ENCODE measurements around the gene TMEM106A.

TMEM106A gene

DNA sequence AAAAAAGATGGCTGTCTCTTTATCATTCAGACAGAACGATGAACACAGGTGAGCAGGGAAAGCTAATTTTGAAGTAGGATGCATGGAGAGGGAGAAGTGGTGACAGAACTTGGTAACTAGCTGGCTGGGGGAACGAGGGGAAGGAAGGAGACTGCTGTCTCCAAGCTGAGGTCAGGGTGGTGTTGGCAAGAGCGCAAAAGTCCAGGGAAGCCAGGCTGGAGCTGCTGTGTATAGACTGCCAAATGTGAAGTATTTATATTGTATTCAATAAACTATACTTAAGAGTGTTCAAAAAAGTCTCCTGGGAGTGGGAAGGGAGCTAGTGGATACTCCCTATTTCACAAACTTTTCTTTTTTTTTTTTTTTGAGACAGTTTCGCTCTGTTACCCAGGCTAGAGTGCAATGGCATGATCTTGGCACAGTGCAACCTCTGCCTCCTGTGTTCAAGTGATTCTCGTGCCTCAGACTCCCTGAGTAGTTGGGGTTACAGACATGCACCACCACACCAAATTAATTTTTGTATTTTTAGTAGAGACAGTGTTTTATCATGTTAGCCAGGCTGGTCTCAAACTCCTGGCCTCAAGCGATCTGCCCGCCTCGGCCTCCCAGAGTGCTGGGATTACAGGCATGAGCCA lies 8.2 kb downstream of the TMEM106A start:
- H3K27ac ChIP-seq (replicated peaks), result no peak overlapping the region
- no peak for DNase-seq (ENCODE audit: low read depth in 1 of 2, low spot score in 1 of 2)
- no peak overlapping the region for H3K4me3 ChIP-seq (replicated peaks; ENCODE audit: insufficient read depth, low read length)
- TF ChIP-seq CTCF (IDR thresholded peaks at IDR 0.05; ENCODE audit: insufficient read depth, low read length), result no peak
- no peaks in the 10 kb centered on the region for H3K27me3 ChIP-seq (ENCODE audit: insufficient read depth, poor library complexity, severe bottlenecking)

DNA sequence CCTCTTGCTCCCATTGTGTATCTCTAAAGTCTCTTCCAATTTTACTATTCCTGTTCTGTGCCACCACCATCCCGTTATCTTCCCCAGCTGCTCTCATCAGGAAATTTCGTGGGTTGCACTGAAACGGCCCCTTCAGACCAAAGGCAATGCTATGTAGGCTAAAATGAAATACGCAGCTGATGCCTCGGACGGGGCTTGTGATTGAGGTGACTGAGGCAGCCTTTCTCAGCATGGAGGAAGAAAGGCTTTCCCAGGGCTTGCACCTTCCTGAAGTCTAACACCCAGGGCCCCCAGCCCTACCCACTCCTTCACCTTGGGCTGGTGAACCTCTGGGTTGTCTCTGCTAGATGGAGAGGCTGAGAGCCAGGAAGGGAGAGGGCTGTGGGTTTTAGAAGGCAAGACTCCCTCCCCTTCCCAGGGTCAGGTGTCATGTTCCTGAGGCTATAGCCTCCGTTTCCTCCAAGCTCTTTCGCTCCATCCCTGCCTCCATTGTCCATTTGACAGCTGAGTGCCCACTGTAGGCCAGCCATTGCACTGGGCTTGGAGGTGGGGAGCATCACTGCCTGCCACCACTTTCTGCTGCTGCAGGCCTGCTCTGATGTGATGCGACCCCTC lies 8.9 kb downstream of the TMEM106A start:
- Histone ChIP-seq H3K27ac (replicated peaks) (no peak overlapping the region), H3K27me3 (ENCODE audit: insufficient read depth, poor library complexity, severe bottlenecking) (no peaks in the 10 kb centered on the region), H3K4me3 (replicated peaks; ENCODE audit: insufficient read depth, low read length) (no peak overlapping the region)
- TF ChIP-seq SPI1 (IDR thresholded peaks at IDR 0.05; ENCODE audit: borderline replicate concordance, low read depth), result no peak
- no peak for TF ChIP-seq CTCF (IDR thresholded peaks at IDR 0.05; ENCODE audit: insufficient read depth, low read length)
- no peak for TF ChIP-seq POLR2AphosphoS5 (IDR thresholded peaks at IDR 0.05; ENCODE audit: low read depth)
- no peak for TF ChIP-seq GABPA (IDR thresholded peaks at IDR 0.05; ENCODE audit: low read depth)
- TF ChIP-seq, protein P1, sequence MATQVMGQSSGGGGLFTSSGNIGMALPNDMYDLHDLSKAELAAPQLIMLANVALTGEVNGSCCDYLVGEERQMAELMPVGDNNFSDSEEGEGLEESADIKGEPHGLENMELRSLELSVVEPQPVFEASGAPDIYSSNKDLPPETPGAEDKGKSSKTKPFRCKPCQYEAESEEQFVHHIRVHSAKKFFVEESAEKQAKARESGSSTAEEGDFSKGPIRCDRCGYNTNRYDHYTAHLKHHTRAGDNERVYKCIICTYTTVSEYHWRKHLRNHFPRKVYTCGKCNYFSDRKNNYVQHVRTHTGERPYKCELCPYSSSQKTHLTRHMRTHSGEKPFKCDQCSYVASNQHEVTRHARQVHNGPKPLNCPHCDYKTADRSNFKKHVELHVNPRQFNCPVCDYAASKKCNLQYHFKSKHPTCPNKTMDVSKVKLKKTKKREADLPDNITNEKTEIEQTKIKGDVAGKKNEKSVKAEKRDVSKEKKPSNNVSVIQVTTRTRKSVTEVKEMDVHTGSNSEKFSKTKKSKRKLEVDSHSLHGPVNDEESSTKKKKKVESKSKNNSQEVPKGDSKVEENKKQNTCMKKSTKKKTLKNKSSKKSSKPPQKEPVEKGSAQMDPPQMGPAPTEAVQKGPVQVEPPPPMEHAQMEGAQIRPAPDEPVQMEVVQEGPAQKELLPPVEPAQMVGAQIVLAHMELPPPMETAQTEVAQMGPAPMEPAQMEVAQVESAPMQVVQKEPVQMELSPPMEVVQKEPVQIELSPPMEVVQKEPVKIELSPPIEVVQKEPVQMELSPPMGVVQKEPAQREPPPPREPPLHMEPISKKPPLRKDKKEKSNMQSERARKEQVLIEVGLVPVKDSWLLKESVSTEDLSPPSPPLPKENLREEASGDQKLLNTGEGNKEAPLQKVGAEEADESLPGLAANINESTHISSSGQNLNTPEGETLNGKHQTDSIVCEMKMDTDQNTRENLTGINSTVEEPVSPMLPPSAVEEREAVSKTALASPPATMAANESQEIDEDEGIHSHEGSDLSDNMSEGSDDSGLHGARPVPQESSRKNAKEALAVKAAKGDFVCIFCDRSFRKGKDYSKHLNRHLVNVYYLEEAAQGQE (IDR thresholded peaks at IDR 0.05; ENCODE audit: insufficient replicate concordance, low read depth), result no peak
- no peak for DNase-seq (ENCODE audit: low read depth in 1 of 2, low spot score in 1 of 2)

DNA sequence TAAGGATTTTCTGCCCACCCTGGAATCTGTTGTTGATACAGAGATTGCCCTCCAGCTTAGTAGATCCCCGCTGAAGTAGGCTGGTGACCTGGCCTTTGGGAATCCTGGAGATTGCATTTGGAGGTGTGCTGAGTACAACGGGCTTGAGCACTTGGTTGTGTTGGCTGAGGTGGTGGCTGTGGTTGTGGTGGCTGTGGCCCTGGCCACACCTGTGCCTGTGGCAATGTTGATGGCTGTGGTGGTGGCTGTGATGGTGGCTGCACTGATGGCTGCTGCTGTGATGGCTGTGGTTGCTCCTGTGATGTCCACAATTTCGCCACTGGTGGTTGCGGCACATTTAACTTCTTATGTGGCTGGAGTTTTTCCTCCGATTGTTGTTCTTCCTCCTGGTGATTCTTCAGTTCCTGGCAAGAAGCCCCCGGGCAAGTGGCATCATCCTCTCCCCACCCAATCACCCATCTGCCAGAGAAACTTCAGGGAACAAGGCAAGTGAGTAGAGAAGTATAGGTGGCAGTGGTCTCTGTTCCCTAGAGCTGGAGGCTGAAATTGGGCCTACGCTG lies 12.6 kb downstream of the TMEM106A start:
- no peak overlapping the region for H3K4me3 ChIP-seq (replicated peaks; ENCODE audit: insufficient read depth, low read length)
- DNase-seq (ENCODE audit: low read depth in 1 of 2, low spot score in 1 of 2), result peak in 1 of 2 experiments; percentile 28
- TF ChIP-seq CTCF (IDR thresholded peaks at IDR 0.05; ENCODE audit: insufficient read depth, low read length) (no peak), GABPA (IDR thresholded peaks at IDR 0.05; ENCODE audit: low read depth) (no peak), SPI1 (IDR thresholded peaks at IDR 0.05; ENCODE audit: borderline replicate concordance, low read depth) (no peak), POLR2AphosphoS5 (IDR thresholded peaks at IDR 0.05; ENCODE audit: low read depth) (no peak)
- TF ChIP-seq, protein P1 (IDR thresholded peaks at IDR 0.05; ENCODE audit: insufficient replicate concordance, low read depth), result no peak
- no peaks in the 10 kb centered on the region for H3K27me3 ChIP-seq (ENCODE audit: insufficient read depth, poor library complexity, severe bottlenecking)
- H3K27ac ChIP-seq (replicated peaks), result no peak overlapping the region
